Measurements from ENCODE around the gene ANGPTL3.

GRCh38 chr1:62595647-62596046 lies 1.7 kb upstream of the ANGPTL3 start:
- TF ChIP-seq EP300 (IDR thresholded peaks at IDR 0.05; ENCODE audit: borderline replicate concordance) (no peak), RAD21 (IDR thresholded peaks at IDR 0.05; ENCODE audit: low read depth) (no peak), REST (IDR thresholded peaks at IDR 0.05; ENCODE audit: low read depth) (no peak), FOXM1 (IDR thresholded peaks at IDR 0.05; ENCODE audit: borderline replicate concordance, low read depth) (no peak), ZBTB7A (IDR thresholded peaks at IDR 0.05; ENCODE audit: low read depth) (no peak), MAX (IDR thresholded peaks at IDR 0.05) (no peak)

All from Ishikawa (cell line).